ENCODE measurements around the gene CCT7.
A peak's percentile ranks its signal among the peaks of the same experiment; 100 is the strongest.

Gene CCT7

GRCh38 chr2:73227086-73227485 lies 7.0 kb upstream of the CCT7 start:
- no peak for DNase-seq

- DNase-seq: no peak
Measured at GRCh38 chr2:73228631-73229030, 5.5 kb upstream of the CCT7 start.

- peak; percentile 37 for DNase-seq
Measured at GRCh38 chr2:73232403-73233153, 1.5 kb upstream of the CCT7 start.

- peak; percentile 94 for DNase-seq
Measured at GRCh38 chr2:73233154-73233931, 765 bp upstream of the CCT7 start, which contains the start of gene PRADC1. Gene PRADC1, minus strand, starts transcription at chr2:73233239. Its CDS starts 79 bp downstream, at chr2:73233160.

- no peak for DNase-seq
Measured at GRCh38 chr2:73235315-73236028, 1.4 kb downstream of the CCT7 start.

- no peak for DNase-seq
Measured at GRCh38 chr2:73237168-73237567, 3.1 kb downstream of the CCT7 start.

GRCh38 chr2:73238149-73238548 lies 4.0 kb downstream of the CCT7 start:
- no peak for DNase-seq

- DNase-seq: no peak
Measured at GRCh38 chr2:73238976-73239375, 4.9 kb downstream of the CCT7 start.

- no peak for DNase-seq
Measured at GRCh38 chr2:73239776-73240175, 5.7 kb downstream of the CCT7 start.

- no peak for DNase-seq
Measured at GRCh38 chr2:73243884-73244570, 9.9 kb downstream of the CCT7 start.

- DNase-seq: no peak
Measured at GRCh38 chr2:73244580-73244979, 10.5 kb downstream of the CCT7 start.

- DNase-seq: no peak
Measured at GRCh38 chr2:73246850-73247249, 12.7 kb downstream of the CCT7 start.

GRCh38 chr2:73249636-73250035 lies 15.5 kb downstream of the CCT7 start:
- no peak for DNase-seq

GRCh38 chr2:73250872-73251846 lies 17.1 kb downstream of the CCT7 start:
- DNase-seq: no peak

- DNase-seq: no peak
Measured at GRCh38 chr2:73252238-73253027, 18.3 kb downstream of the CCT7 start.

- no peak for DNase-seq
Measured at GRCh38 chr2:73253400-73253799, 19.3 kb downstream of the CCT7 start.

- no peak for DNase-seq
Measured at GRCh38 chr2:73253901-73254300, 19.8 kb downstream of the CCT7 start.

- no peak for DNase-seq
Measured at GRCh38 chr2:73254343-73255006, 20.4 kb downstream of the CCT7 start.

- DNase-seq: no peak
Measured at GRCh38 chr2:73255007-73255644, 21.0 kb downstream of the CCT7 start.

Measured in CD4-positive, alpha-beta T cell treated with Interleukin-6 for 4 hours (primary cell).